Measurements from ENCODE around the gene MLX.

The MLX gene

GRCh38 chr17:42573095-42573494 lies 6.2 kb downstream of the MLX start:
- in situ Hi-C loops (cut with MboI; ENCODE audit: low sequenced_read_pairs): no loop called here

DNA sequence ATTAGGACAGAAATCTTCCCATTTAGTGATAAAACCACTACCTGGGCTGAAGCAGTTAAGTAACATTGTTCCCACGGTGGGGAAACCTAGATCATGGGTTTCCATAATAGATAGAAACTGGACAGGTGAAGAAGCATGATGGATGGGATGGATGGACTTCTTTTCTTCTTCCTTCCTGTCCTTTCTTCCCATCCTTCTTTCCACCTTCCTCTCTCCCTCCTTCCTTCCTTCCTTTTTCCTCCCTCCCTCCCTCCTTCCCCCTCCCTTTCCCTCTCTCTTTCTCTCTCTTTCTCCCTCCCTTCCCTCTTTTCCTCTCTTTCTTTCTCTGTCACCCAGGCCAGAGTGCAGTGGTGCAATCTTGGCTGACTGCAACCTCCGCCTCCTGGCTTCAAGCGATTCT lies 7.6 kb downstream of the MLX start:
- in situ Hi-C loops (cut with MboI; ENCODE audit: low sequenced_read_pairs): no loop called here

GRCh38 chr17:42577140-42577531 lies 10.2 kb downstream of the MLX start:
- in situ Hi-C loops (cut with MboI; ENCODE audit: low sequenced_read_pairs): no loop called here

- in situ Hi-C loops (cut with MboI; ENCODE audit: low sequenced_read_pairs): no loop called here
Measured at GRCh38 chr17:42577532-42578281, 10.8 kb downstream of the MLX start, which contains the start of gene PSMC3IP. TSS of gene PSMC3IP (minus strand) at chr17:42577729. CDS start at chr17:42577686, 43 bp downstream.

- in situ Hi-C loops (cut with MboI; ENCODE audit: low sequenced_read_pairs): no loop called here
Measured at GRCh38 chr17:42578282-42578869, 11.5 kb downstream of the MLX start.

GRCh38 chr17:42579794-42580551 lies 13.1 kb downstream of the MLX start:
- in situ Hi-C loops (cut with MboI; ENCODE audit: low sequenced_read_pairs): no loop called here

GRCh38 chr17:42581744-42582270 lies 14.9 kb downstream of the MLX start:
- in situ Hi-C loops (cut with MboI; ENCODE audit: low sequenced_read_pairs): no loop called here

DNA sequence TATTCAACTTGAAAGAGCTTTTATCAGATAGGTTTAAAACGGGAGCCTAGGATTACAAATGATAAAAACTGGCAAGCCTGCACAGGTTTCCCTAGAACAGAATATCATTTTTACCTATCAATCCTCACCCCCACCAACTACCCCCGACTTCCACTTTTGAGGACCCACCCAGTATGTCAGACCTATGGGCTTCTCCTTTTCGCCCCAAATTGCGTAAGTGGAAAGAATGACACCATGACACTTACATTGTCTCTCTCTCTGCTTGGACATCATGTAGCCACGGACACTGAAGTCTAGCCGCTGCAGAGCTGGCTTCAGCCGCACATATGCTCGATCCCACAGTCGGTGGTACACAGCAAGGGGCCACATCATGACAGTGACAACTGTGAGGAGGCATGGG lies 18.0 kb downstream of the MLX start:
- in situ Hi-C loops (cut with MboI; ENCODE audit: low sequenced_read_pairs): no loop called here

DNA sequence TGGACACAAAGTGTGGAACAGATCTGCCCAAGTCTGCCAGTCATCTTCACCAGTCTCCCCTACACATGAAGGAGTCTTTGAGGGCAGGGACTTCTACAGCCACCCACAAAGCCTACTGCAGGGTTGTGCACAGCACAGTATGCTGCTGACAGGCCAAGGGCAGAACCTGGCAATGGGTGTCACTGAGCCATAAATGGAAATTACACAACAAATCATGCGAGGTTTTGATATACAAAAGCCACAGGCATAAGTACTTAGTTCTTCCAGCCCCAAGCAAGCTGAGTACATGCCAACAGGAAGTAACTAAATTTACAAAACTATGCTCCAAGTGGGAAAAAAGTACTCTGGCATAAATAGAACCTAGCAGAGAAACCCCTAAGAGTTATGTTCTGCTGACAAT lies 18.5 kb downstream of the MLX start:
- in situ Hi-C loops (cut with MboI; ENCODE audit: low sequenced_read_pairs): no loop called here

GRCh38 chr17:42586514-42587230 lies 19.8 kb downstream of the MLX start:
- in situ Hi-C loops (cut with MboI; ENCODE audit: low sequenced_read_pairs): no loop called here

DNA sequence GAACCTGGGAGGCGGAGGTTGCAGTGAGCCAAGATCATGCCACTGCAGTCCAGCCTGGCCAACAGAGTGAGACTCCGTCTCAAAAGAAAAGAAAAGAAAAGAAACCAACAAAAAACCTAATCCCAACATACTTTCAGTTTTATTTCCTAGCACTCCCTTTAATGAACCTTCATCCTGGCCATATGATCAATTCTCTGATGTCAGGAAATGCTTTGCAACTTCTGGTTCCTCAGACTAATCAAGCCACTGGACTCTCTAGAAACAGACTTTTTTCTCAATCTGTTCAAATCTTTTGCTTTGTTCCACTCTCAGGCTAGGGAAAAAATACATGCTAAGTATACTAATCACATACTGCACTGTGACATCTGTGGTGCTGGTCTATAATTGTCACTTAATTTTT lies 24.0 kb downstream of the MLX start:
- in situ Hi-C loops (cut with MboI; ENCODE audit: low sequenced_read_pairs): no loop called here

GRCh38 chr17:42591411-42591810 lies 24.5 kb downstream of the MLX start:
- in situ Hi-C loops (cut with MboI; ENCODE audit: low sequenced_read_pairs): no loop called here

- in situ Hi-C loops (cut with MboI; ENCODE audit: low sequenced_read_pairs): no loop called here
Measured at GRCh38 chr17:42596386-42596785, 29.5 kb downstream of the MLX start.

DNA sequence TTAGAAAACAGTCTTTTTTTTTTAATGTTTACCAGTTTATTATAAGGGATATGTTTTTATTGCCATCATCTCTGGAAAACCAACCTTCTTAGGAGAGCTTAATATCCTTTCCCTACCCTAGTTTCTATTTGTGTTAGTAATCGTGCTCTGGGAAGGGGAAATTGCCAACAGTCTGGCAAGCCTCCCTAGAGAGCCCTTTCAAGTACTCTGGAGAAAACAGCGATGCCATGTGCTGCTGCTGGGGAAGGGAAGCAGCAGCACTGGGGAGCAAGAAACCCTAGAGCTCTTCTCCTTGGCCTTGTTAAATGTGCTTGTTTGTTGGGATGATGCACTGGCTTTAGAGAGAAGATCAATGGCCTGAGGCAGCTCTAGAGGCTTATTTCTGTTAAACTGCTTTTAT lies 32.0 kb downstream of the MLX start:
- in situ Hi-C loops (cut with MboI; ENCODE audit: low sequenced_read_pairs): no loop called here

GRCh38 chr17:42603318-42603717 lies 36.4 kb downstream of the MLX start:
- in situ Hi-C loops (cut with MboI; ENCODE audit: low sequenced_read_pairs): no loop called here

GRCh38 chr17:42607769-42608168 lies 40.9 kb downstream of the MLX start:
- in situ Hi-C loops (cut with MboI; ENCODE audit: low sequenced_read_pairs): no loop called here

DNA sequence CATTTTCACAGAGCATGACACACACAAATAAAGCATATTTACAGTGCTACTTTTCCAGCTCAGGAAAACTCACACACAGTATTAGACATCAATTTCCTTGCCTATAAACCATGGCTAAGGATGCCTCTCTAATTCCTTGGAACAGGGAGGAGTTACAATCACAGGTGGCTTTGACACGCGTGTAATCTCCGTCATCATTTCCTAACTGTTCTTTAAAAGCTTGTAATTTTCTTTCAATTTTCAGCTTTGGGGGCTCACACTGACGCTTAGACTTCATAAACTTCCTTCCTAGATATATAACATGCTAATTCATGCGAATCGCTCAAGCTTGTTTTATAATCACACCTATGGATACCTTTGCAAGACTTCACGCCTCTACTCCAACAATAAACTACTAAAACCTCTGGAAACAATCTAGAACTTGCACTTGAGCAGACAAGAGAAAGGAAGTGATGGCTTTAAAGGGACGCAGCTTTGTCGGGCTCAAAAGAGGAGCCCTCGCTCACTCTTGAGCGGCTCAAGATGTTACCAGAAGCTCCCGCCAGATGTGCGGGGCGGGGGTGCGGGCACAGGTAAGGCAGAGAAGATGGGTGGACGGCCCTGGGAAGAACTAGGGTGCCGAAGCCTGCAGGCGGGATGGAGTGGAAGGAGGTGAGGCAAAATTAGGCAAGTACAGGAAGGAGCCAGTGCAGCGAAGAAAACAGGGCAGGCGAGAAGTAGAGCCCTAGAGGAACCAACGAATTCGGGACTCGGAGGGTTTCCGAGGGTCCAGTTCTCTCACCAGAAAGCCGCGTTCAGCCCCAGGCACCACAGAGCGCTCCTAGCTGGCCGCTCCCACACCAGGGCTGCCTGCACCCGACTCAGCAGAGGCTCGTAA lies 41.6 kb downstream of the MLX start:
- in situ Hi-C loops (cut with MboI; ENCODE audit: low sequenced_read_pairs): no loop called here

DNA sequence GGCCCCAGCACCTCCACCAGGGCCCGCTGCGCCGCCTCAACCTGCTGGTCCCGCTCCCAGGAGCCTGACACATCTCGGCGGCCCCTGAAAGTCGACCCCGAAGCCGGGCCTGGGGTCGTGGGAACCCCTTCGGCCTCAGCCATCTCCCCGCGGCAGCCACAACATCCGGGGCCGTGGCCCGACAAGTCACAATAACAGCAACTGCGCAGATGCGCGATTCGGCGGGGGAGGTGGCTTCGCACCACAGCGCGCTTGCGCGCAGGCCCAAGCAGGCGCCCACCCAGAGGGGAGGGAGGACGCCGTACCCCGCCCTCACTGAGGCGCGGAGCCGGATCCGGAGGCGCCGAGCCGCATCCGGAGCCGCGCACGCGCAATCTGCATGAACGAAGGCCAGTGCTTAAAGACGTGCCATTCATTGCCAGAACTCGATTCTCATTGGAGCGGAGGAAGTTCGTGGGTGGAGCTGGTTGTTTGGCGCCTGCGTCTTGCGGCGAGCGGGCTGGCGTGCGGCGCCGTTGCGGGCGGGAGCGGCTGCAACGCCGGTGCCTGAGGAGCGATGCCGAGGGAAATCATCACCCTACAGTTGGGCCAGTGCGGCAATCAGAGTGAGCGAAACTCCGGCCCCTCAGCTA lies 42.4 kb downstream of the MLX start, which contains the start of the genes RETREG3 and TUBG1:
Gene RETREG3 (minus strand): TSS at position 193 of the 632 bp plus-strand sequence. CDS start 50 bp downstream, at position 143.
Gene TUBG1 (plus strand): TSS at position 502 of the 632 bp plus-strand sequence. CDS start 55 bp downstream, at position 557.
- in situ Hi-C loops (cut with MboI; ENCODE audit: low sequenced_read_pairs): no loop called here

Data from HL-60/S4 treated with retinoic acid at 250 ng/mL for 4 days and 3 days (cell line).